ENCODE data around the gene MRGPRF.

MRGPRF gene

GRCh38 chr11:69013009-69013951, at the start of gene MRGPRF:
TSS of gene MRGPRF (minus strand) at chr11:69013246. CDS start at chr11:69009901, 3,345 bp downstream.
- no peak for DNase-seq

DNA sequence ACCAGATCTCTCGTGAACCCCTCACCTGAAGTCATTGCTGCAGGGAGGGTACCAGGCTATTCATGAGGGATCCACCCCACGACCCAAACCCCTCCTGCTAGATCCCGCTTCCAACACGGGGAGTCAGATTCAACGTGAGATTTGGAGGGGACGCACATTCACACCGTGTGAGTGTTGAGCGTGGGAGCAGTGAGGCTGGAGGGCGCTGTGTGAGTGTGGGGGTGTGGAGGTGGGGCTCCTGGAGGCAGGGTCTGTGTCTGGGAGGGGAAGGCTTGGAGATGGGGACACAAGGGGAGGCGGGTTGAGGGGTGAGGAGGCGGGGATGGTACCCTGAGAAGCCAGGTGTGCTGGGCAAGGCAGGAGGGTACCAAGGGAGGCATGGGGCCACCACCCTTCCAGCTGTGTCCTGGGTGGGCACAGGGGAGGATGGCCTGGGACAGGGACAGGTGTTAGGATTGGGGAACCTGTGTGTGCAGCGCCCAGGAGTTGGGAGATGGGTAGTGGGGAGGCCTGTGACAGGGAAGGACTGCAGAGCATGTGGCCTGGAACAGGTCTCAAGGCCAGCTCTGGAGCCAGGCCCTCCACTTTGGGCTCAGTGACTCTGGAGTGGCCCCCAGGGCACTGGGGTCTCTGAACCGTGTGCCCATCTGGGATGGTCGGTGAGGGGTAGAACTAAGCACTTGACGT, 49.3 kb upstream of the MRGPRF start:
- no peak for DNase-seq

DNA sequence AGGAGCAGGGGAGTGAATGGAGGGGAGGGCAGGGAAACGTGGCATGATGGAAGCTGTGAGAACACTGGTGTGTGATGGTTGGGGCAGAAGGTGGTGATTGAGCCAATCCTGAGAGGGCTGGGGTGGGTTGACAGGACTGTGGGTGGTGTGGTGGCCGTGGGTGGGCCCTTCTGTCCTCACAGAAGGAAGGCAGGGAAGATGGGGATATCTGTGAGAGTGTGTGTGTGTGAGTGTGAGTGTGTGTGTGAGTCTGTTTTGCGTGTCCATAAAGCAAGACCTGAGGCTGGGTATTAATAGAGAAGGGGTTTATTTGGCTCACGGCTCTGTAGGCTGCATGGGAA, 48.6 kb upstream of the MRGPRF start:
- DNase-seq = no peak

DNA sequence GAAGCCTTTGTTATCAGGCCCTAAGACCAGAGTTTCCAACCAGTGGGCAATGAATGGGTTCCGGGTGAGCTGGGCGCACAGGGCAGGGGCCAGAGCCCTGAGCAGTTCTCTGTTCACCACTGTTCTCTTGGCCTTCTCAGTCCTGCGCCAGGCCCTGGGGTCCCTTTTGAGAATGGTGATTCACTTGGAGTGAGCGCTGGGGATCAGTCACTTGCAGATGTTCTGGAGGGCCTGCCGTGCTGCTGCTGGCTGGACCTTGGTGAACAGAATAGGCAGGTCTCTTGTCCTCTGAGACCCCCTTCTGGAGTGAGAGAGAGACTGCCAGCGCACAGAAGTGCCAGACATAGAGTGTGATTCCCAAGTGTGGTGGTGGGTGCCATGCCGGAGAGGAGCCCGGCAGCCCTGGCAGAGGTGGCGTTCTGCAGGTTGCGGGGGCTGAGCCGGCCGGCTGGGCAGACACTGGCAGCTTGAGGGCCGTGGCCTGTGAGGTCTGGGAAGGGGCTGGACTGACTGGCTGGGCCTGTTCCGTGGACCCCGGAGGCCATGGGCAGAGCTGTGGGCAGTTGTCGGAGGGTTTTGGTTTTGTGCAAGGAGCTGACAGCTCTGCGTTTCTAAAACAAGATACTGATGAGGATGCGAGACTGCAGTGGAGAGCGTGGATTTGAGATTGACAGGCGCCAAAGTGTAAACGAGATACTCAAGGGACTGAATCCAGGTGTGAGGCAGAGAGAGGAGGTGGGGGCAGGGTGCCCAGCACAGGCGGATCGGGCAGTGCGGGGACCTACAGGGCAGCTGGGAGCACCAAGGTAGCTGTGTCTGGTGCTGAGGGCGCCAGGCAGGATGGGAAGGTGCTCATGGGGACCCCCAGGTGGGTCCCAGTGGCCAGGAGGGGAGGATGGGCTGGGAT, 48.0 kb upstream of the MRGPRF start:
- DNase-seq = no peak

- no peak for DNase-seq
These were observed 46.9 kb upstream of the MRGPRF start for GRCh38 chr11:69059985-69060384.

DNA sequence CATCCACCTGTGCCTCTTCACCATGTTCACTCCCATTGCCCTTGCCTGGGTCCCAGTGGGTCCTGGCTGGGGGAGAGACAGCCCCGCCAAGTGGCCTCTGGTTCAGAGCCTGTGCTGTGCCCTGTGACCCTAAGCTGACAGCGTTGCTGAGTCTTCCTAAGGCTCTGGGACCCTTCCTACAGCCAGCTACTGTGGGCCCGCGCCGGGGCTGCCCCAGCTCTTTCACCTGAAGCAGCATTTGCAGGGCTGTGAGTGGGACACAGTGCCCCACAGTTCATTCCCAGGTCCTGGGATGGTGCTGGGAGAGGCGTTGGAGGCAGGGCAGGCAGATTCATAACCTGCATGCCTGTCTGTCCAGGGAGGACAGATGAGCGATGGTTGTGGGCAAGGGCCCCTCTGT, 46.4 kb upstream of the MRGPRF start:
- no peak for DNase-seq

DNA sequence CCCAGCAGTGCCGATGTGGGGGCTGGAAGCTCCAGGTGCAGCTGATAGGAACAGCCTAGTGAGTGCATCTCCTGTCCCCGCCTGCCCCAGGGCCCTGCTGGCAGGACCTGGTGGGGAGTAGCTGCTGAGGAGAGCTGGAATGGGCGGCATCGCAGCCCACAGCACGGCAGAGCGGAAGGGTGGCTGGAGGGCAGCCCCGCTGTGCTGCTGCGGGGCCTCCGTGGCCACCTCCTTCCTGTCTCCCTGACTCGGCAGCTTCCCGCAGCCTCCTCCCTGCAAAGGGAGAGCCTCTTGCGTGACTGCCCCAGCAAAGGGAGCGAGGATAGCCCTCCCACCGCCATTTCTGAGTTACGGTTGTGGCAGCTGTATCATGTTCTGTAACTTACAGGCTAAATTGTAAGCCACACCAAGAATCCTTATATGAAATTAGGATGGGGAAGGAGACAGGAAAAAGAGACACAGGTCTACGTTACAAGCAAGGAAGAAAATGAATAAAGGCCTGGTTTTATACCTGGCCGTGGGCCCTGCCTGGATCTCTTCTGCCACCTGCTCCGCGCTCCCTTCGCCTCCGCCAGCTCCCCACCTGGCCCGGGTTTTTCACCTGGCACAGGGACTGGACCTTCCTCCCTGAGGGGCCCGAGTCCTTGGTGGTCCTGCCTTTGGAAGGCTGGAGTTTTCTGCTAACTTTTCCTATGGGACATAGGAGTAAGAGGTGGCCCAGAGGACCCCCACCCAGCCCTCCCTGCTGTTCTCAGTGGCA, 45.6 kb upstream of the MRGPRF start:
- DNase-seq = no peak

- DNase-seq = no peak
These were observed 44.8 kb upstream of the MRGPRF start for GRCh38 chr11:69057801-69058200.

GRCh38 chr11:69057236-69057635, 44.2 kb upstream of the MRGPRF start:
- no peak for DNase-seq

DNA sequence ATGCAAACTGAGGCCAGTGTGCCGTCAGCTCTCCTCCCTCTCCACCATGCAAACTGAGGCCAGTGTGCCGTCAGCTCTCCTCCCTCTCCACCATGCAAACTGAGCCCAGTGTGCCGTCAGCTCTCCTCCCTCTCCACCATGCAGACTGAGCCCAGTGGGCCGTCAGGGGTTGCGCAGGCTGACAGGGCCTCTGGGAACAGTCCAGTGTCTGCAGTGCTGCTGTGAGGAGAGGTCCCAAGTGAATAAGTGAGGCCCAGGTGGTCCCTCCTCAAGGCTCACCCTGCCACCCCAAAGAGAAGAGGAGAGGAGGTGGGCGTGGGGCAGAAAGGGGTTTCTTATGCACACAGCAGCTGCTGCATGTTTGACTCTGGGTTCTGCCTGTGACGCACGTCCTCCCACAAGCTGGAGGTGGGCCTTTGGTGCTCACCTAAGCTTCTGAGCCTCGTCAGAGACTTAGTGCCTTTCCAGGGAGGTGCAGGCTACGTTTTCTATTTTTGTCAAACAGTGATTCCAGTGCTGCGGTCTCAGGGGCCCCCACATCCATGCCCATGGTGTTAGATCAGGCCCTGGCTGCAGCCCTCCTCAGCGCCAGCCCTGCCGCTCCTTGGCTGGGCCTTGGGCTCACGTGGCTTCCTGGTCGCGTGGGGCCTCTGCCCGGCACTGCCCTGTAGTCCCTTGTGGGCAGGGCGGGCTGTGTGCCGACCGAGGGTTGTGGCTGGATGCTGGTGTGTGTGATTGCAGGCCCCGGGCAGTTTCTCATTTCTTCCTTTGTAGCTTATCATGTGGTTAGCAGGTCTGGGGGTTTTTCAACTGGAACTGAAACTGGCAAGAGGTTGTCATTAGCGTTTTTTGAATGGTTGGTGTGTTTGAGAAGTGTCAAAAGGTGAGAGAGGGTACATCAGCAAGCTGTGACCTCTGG, 42.8 kb upstream of the MRGPRF start:
- DNase-seq = no peak

GRCh38 chr11:69055212-69055586, 42.2 kb upstream of the MRGPRF start:
- DNase-seq = no peak

GRCh38 chr11:69054397-69055211, 41.6 kb upstream of the MRGPRF start:
- no peak for DNase-seq

GRCh38 chr11:69053546-69054396, 40.7 kb upstream of the MRGPRF start:
- no peak for DNase-seq

DNA sequence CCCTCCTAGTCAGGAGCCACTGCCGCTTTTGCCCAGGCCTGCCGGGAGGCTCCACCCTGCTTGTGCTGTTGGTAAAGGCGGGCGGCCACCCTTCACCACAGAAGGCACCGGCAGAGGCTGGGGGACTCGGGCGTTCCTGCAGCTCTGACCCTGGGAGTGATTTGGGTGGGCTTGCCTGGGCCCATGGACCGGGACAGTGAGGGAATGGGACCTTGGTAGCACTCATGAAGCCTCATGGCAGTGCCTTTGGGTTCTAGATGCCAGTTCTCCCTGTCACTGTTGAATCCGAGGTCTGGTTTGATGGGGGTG, 40.1 kb upstream of the MRGPRF start:
- no peak for DNase-seq

DNA sequence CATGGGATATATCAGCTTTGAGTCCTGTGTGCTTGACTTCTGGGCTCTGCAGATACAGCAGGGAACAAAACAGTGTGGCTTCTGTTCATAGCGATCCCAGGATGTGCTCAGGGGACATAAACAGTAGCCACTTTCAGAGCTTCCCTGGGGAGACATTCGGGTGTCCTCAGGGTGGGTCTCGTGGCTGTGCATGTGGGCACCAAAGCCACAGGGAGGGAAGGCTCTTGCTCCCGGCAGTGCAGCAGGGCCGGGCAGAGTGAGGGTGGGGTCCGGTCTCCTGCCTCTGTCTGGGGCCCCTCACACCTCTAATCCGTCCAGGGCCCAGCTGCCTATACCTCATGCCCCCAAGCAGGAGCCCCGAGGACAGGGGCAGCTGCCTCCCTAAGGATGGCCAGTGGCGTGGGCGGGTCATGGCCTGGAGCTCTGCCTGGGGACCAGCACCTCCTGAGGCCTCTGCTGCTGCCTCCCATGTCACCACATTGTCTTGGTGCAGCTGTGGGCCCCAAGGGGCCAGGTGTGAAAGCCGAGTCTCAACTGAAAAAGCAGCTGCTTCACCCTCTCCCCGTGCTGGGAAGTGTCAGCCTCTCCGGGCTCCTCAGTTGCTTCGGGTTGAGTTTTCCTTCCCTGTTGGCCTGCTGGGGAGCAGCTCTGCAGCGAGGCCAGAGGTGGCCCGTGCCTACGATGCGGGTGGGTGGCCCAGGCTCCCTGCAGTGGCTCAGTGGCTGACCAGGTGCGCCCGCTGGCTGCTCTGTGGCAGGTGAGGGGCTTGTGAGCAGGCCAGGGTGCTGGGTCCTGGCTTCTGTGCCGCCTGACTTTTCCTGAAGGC, 39.5 kb upstream of the MRGPRF start:
- no peak for DNase-seq

GRCh38 chr11:69051381-69052342, 38.6 kb upstream of the MRGPRF start:
- DNase-seq = no peak

DNA sequence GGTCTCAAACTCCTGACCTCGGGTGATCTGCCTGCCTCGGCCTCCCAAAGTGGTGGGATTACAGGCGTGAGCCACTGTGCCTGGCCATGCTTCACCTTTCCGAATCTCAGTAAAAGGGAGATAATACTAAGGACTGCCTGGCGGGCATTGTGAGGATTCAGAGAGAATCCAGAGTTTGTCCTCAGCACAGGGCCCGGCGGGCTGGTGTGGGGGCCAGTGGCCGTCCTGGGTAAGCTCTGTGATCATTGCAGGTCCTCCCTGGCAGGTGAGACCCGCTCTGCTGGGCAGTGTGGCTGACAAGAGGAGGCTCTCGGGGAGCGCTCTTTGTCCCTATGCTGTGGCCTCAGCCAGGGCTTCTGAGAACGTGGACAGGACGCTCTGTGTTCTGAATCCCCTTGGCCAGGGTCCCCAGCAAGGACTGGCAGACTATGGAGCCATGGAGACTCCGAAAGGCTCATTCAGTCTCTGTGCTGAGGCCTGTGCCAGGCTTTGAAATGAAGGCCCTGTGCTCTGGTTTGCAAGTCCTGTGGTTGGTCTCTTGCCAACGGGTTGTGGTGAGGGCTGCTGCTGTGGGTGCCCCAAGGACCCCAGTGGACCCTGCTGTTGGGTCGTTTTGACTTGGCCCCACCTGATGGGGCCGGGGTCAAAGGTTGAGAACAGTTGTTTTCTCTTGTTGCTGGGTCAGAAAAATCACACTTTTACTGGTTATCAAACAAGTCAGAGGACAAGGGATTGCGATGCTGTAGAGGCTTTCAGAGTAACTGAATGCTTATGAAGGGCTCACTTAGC, 37.7 kb upstream of the MRGPRF start:
- DNase-seq = no peak

All from DMS153 (cell line).